ENCODE results near the gene RAB37. TPM values are rescaled to one million over a fixed set of nuclear protein-coding genes. Genes with fewer than 3 reads are reported as not detected.
A peak's percentile ranks its signal among the peaks of the same experiment; 100 is the strongest.

RAB37 gene
- total and polyA plus RNA-seq, 2 of the 13 experiments (the other 11 are each of a cell fraction or from before 2014, with no cell fraction given) = 0.91 to 3.7 TPM

DNA sequence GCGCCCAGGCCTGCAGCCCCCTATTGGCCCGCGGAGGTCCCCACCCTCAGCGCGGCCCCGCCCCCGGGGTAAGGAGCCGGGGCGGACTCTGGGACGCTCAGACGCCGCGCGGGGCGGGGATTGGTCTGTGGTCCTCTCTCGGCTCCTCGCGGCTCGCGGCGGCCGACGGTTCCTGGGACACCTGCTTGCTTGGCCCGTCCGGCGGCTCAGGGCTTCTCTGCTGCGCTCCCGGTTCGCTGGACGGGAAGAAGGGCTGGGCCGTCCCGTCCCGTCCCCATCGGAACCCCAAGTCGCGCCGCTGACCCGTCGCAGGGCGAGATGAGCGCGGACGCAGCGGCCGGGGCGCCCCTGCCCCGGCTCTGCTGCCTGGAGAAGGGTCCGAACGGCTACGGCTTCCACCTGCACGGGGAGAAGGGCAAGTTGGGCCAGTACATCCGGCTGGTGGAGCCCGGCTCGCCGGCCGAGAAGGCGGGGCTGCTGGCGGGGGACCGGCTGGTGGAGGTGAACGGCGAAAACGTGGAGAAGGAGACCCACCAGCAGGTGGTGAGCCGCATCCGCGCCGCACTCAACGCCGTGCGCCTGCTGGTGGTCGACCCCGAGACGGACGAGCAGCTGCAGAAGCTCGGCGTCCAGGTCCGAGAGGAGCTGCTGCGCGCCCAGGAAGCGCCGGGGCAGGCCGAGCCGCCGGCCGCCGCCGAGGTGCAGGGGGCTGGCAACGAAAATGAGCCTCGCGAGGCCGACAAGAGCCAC, 11.6 kb downstream of the RAB37 start, which contains the start of gene NHERF1 (continued):
- TF ChIP-seq NRL (CRISPR knock-in tag; IDR thresholded peaks at IDR 0.05; ENCODE audit: borderline replicate concordance) (peak; percentile 92), ZNF326 (CRISPR knock-in tag; IDR thresholded peaks at IDR 0.05; ENCODE audit: borderline replicate concordance) (no peak), ZNF253 (CRISPR knock-in tag; IDR thresholded peaks at IDR 0.05; ENCODE audit: borderline replicate concordance) (peak; percentile 47; the same call in 1 of the 2 replicates), ZNF883 (CRISPR knock-in tag; IDR thresholded peaks at IDR 0.05; ENCODE audit: not compliant biosample characterization) (peak; percentile 61), MIXL1 (CRISPR knock-in tag; IDR thresholded peaks at IDR 0.05) (peak; percentile 55), EEA1 (CRISPR knock-in tag; IDR thresholded peaks at IDR 0.05; ENCODE audit: borderline replicate concordance) (peak; percentile 57; the same call in 1 of the 2 replicates), JARID2 (CRISPR knock-in tag; IDR thresholded peaks at IDR 0.05; ENCODE audit: insufficient replicate concordance) (peak; percentile 42), ZNF629 (CRISPR knock-in tag; conservative IDR thresholded peaks at IDR 0.05) (peak; percentile 59), ELF1 (CRISPR knock-in tag; IDR thresholded peaks at IDR 0.05) (peak; percentile 23; the same call in 1 of the 2 replicates), RFXANK (CRISPR knock-in tag; IDR thresholded peaks at IDR 0.05) (peak; percentile 52; the same call in 1 of the 2 replicates), ZNF761 (CRISPR knock-in tag; conservative IDR thresholded peaks at IDR 0.05) (0 out of 2 replicates have a peak, but pooled peaks have one; percentile 1), KDM6A (CRISPR knock-in tag; IDR thresholded peaks at IDR 0.05; ENCODE audit: low read depth) (peak; percentile 18; the same call in 1 of the 2 replicates), AKAP8 (CRISPR knock-in tag; IDR thresholded peaks at IDR 0.05) (no peak; the same call in 1 of the 2 replicates), ZBTB1 (CRISPR knock-in tag; IDR thresholded peaks at IDR 0.05; ENCODE audit: borderline replicate concordance) (no peak), ZIK1 (CRISPR knock-in tag; IDR thresholded peaks at IDR 0.05; ENCODE audit: borderline replicate concordance, low read depth) (peak; percentile 56; the same call in 1 of the 2 replicates), ZBTB8A (CRISPR knock-in tag; IDR thresholded peaks at IDR 0.05; ENCODE audit: borderline replicate concordance, low read depth) (0 out of 2 replicates have a peak, but pooled peaks have one; percentile 27)
- TF ChIP-seq, protein P1, sequence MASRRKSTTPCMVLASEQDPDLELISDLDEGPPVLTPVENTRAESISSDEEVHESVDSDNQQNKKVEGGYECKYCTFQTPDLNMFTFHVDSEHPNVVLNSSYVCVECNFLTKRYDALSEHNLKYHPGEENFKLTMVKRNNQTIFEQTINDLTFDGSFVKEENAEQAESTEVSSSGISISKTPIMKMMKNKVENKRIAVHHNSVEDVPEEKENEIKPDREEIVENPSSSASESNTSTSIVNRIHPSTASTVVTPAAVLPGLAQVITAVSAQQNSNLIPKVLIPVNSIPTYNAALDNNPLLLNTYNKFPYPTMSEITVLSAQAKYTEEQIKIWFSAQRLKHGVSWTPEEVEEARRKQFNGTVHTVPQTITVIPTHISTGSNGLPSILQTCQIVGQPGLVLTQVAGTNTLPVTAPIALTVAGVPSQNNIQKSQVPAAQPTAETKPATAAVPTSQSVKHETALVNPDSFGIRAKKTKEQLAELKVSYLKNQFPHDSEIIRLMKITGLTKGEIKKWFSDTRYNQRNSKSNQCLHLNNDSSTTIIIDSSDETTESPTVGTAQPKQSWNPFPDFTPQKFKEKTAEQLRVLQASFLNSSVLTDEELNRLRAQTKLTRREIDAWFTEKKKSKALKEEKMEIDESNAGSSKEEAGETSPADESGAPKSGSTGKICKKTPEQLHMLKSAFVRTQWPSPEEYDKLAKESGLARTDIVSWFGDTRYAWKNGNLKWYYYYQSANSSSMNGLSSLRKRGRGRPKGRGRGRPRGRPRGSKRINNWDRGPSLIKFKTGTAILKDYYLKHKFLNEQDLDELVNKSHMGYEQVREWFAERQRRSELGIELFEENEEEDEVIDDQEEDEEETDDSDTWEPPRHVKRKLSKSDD (CRISPR knock-in tag; IDR thresholded peaks at IDR 0.05; ENCODE audit: low read depth) = 0 out of 2 replicates have a peak, but pooled peaks have one; percentile 37
- TF ChIP-seq, protein P2, sequence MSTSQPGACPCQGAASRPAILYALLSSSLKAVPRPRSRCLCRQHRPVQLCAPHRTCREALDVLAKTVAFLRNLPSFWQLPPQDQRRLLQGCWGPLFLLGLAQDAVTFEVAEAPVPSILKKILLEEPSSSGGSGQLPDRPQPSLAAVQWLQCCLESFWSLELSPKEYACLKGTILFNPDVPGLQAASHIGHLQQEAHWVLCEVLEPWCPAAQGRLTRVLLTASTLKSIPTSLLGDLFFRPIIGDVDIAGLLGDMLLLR (CRISPR knock-in tag; IDR thresholded peaks at IDR 0.05) = peak; percentile 72
- TF ChIP-seq, protein P3, sequence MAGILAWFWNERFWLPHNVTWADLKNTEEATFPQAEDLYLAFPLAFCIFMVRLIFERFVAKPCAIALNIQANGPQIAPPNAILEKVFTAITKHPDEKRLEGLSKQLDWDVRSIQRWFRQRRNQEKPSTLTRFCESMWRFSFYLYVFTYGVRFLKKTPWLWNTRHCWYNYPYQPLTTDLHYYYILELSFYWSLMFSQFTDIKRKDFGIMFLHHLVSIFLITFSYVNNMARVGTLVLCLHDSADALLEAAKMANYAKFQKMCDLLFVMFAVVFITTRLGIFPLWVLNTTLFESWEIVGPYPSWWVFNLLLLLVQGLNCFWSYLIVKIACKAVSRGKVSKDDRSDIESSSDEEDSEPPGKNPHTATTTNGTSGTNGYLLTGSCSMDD (CRISPR knock-in tag; IDR thresholded peaks at IDR 0.05) = peak; percentile 56; the same call in 1 of the 2 replicates
- TF ChIP-seq, protein P4, sequence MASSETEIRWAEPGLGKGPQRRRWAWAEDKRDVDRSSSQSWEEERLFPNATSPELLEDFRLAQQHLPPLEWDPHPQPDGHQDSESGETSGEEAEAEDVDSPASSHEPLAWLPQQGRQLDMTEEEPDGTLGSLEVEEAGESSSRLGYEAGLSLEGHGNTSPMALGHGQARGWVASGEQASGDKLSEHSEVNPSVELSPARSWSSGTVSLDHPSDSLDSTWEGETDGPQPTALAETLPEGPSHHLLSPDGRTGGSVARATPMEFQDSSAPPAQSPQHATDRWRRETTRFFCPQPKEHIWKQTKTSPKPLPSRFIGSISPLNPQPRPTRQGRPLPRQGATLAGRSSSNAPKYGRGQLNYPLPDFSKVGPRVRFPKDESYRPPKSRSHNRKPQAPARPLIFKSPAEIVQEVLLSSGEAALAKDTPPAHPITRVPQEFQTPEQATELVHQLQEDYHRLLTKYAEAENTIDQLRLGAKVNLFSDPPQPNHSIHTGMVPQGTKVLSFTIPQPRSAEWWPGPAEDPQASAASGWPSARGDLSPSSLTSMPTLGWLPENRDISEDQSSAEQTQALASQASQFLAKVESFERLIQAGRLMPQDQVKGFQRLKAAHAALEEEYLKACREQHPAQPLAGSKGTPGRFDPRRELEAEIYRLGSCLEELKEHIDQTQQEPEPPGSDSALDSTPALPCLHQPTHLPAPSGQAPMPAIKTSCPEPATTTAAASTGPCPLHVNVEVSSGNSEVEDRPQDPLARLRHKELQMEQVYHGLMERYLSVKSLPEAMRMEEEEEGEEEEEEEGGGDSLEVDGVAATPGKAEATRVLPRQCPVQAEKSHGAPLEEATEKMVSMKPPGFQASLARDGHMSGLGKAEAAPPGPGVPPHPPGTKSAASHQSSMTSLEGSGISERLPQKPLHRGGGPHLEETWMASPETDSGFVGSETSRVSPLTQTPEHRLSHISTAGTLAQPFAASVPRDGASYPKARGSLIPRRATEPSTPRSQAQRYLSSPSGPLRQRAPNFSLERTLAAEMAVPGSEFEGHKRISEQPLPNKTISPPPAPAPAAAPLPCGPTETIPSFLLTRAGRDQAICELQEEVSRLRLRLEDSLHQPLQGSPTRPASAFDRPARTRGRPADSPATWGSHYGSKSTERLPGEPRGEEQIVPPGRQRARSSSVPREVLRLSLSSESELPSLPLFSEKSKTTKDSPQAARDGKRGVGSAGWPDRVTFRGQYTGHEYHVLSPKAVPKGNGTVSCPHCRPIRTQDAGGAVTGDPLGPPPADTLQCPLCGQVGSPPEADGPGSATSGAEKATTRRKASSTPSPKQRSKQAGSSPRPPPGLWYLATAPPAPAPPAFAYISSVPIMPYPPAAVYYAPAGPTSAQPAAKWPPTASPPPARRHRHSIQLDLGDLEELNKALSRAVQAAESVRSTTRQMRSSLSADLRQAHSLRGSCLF (CRISPR knock-in tag; IDR thresholded peaks at IDR 0.05; ENCODE audit: borderline replicate concordance) = peak; percentile 82; the same call in 1 of the 2 replicates

Data from HepG2 (cell line).